Brain pericyte (primary cell): Measurements from ENCODE around the gene PRG3.

Experiments used
- DNase-seq: peaks from one replicate; pipeline ENCODE4 v3.0.0-alpha.2; 2012; ENCODE audit warnings: low read depth, low spot score

The PRG3 gene

GRCh38 chr11:57380975-57381374 lies at the start of gene PRG3:
Gene PRG3 (minus strand): TSS chr11:57381150. CDS start chr11:57380708, 442 bp downstream.
- no peak for DNase-seq

DNA sequence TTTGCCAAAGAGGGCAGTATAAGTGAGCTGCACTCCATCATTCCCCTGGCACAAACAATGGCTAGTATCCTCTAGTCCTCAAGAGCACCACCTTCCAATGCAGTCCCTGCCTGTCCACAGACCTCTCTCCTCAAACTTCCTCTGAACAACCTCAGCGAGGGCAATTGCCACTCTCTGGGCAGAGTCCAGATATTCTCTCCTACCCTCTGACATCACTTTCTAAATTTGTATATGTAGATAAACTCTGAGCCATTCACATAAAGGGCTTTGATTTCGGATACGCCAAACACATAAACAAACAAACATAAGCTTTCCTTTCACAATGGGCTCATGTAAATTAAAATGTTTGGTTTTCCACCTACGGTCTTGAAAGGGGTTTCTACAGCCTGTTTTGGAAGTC lies 49.0 kb upstream of the PRG3 start:
- no peak for DNase-seq

DNA sequence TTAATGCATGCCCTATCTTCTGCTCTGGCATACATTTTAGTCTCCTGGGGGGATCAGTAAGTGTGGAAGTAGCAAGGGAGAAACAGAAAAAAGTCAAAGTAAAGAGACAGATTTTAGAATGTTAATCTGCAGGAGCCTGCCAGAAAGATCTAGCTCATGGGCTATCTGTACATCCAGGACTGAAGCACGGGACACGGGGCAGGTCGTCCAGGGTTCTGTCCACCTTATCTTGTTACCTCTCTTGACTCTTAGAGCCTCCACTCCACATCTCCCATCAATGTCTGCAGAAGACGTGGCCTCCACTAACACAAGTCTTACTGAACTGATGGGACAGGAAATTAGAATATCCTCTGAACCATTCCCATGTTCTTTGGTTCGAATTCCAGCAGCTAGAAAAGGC lies 47.7 kb upstream of the PRG3 start:
- DNase-seq: no peak

DNA sequence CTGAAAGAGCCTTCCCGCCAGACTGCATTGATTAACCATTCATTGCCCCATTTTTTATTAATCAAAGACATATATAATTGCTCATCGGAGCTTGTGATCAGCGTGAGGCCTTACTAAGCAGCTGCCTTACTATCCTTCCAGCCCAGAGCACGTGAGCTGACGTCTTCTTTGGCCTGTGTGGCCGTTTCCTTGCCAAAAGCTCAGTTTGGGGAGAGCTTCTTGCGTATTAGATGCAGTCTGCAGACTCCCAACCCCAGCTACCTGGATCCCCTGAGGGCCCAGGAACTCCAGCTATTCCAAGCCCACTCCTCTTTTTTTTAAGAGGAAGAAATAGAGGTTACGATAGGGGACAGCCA lies 46.8 kb upstream of the PRG3 start:
- no peak for DNase-seq

GRCh38 chr11:57426929-57427726 lies 46.2 kb upstream of the PRG3 start, which contains the start of gene SLC43A3:
Gene SLC43A3 (minus strand): TSS chr11:57427121. CDS start chr11:57426172, 949 bp downstream.
- DNase-seq: no peak

- DNase-seq: no peak
Measured at GRCh38 chr11:57426439-57426928, 45.5 kb upstream of the PRG3 start.

DNA sequence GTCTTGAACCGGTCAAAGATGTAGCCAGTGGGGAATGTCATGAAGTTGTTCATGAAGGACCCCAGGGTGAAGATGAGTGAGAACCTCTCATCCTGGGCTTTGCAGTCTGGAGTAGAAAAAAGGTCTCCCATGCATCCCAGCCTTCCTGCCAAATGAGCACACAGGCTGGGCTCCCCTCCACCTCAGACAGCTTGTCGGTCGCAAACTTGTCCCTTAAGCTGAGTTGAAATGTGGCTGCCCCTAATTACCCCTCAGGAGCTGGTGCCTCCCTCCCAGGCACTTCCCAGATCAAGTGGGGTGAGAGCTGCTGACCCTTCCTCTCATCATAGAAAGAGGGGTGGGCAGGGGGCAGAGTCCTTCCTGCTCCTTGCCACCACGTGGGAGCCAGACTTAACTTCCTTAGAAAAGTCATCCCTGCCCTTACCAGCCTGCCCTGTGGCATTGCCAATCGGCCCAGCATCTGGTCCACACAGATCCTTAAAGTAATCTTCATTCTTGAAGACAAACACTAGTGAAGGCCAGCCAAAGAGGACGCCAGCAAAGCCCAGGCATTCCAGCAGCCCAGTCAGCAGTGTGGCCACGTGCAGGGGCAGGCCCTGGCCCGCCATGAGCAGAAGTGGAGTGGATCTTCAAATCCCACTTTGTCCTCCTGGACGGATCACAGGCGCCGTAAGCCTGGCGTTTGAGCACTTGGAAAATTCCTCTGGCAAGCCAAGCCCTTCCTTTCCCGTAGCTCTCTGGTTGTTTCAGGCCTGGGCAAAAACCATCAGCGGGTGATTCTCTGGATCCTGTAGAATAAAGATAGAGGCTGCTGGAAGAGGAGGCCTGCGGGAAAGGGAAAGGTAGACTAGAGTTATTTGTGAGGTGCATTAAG lies 44.9 kb upstream of the PRG3 start:
- no peak for DNase-seq

- peak; percentile 43 for DNase-seq
Measured at GRCh38 chr11:57424792-57425564, 44.0 kb upstream of the PRG3 start.

DNA sequence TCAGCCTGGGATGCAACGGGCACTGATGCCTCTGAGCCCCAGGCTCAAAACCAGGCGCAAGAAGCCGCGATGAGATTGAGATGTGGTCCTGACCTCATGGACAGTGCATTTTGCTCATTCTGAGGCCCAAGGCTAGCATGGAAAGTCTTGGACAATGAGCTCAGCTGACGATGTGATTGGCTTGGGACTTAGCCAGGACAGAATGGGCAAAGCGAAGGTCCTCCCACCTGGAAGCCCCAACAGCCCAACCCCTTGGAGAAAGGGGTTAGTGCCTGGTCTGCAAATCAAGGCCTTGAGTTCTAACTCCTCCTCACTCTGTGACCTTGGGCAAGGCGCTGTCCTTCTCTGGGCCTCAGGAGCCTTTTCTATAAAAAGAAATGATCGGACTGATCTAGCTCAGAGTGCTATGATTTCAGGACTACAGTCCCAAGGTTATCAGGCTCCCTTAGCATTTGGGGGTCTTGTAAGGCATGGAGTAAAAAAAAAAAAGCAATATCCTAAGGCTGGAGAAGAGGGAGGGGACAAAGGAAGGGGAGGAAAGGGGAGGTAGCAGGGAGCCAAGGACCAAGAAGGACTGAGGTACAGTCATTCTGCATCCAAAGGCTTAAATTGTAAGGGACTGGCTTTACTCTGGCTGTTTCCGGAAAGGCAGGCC lies 43.3 kb upstream of the PRG3 start:
- no peak for DNase-seq

GRCh38 chr11:57422669-57423068 lies 41.7 kb upstream of the PRG3 start:
- DNase-seq: no peak

DNA sequence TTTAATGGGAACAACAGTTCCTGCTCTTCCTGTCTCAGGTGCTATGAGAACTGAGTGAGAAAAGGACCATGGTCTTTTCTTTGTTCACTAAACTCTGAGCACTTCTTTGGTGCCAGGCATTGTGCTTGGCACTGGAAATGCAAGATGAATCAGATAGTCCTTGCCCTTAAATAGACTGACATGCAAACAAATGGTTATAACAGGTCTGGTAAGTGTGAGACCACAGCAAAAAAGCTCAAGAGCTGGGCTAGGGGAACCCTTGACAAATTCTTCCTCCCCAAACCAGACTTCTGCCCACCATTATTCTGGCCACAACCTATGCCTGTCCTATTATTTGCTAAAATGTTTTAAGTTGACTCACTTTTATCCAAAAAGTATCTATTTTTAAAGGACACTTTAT lies 40.9 kb upstream of the PRG3 start:
- DNase-seq: no peak

- no peak for DNase-seq
Measured at GRCh38 chr11:57421066-57421465, 40.1 kb upstream of the PRG3 start.

DNA sequence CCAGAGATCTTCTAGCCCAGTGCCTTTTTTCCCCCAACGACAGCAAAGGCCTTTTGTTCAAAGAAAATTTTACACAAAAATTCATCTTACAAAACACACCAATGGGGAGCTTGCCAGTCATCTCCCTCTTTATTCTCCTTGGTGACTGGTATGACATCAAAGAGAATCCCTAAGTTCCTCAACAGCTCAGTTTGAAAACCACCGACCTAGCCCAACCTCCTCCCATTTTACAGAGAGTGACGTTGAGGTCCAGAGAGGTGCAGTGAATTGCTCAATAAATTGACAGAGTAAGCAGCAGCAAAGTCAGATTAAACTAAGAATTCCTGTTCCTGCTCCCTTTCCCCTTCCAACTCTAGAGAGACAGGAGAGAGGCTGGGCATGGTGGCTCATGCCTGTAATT lies 38.2 kb upstream of the PRG3 start:
- no peak for DNase-seq

- DNase-seq: no peak
Measured at GRCh38 chr11:57418131-57418530, 37.2 kb upstream of the PRG3 start.

GRCh38 chr11:57417056-57417455 lies 36.1 kb upstream of the PRG3 start:
- DNase-seq: no peak

- DNase-seq: no peak
Measured at GRCh38 chr11:57416436-57416835, 35.5 kb upstream of the PRG3 start.

- DNase-seq: no peak
Measured at GRCh38 chr11:57414612-57415212, 33.8 kb upstream of the PRG3 start.

DNA sequence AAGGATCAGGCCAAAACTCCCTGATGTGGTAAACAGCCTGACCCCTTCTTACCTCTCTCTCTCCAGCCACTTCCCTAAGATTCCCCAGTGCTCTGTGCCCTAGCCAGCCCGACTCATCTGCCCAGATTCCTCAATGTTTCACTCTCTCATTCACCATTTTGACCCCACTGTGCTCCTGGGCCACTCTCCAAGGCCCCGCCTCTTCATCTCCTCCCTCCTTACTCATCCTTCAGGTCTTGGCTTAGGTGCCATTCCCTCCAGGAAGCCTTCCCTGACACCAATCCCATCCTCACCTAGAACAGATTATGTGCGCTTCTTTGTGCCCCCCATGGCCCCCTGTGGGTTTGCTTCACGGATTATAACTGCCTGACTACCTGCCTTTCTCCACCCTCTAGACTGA lies 32.7 kb upstream of the PRG3 start:
- no peak for DNase-seq

DNA sequence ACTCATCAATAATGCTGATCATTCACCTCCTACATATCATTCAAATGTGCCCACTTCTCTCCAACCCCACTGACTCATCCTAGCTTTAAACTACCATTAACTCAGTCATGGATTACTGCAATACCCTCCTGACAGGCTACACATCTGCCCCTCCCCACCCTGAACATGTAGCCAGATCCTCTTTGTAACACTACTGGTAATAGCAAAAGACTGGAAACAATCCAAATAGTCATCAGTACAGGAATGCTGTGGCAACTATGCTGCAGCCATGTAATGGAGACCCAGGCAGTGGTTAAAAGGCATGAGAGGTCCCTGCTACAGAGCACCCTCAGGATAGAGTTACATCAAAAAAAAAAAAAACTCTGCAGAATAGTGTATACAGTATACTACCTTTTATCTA lies 29.3 kb upstream of the PRG3 start:
- no peak for DNase-seq

DNA sequence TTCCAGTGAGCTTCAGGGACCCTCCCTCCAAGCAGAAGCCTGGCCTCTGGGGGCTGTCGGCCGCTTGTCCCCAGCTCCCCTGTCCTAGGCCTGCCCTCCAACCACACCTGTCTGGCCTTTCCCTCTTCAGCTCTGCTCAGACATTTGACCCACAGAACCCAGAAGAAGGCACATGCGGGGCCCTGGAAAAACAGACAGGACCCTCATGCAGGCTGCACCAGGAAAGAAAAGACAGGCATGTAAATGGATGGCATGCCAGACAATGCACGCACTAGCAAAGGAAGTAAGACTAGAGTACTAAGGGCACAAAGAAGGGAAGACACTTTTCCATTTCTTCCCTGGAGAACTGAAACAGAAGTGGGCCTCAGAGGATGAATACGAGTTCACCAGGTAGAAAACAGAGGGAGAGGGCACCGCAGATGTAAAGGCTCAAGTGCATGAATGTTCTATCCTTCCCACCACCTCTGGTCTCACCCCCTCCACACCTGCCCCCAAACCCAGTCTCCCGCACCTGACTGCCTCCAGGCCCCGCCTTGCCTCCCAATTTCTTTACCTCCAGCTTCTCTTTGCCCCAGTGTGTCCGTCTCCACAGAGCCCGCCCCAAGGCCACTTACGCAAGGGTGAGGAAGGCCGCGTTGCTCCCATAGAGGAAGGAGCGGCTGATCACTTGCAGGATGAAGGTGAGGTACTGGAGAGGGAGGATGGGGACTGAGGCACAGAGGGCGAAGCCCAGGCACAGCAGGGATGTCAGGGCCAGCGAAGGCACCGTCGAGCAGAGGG lies 28.6 kb upstream of the PRG3 start:
- DNase-seq: no peak
